HEK293 (cell line): ENCODE measurements around the gene NAV2.

Experiments
- CTCF ChIA-PET: fragments of 350-600 bp; formaldehyde crosslinking; extraction: SDS; loops from one replicate; lab custom pipeline; 2021; ENCODE audit warnings: antibody characterized with exemption; lab: Yijun Ruan, JAX
- POLR2A ChIA-PET: fragments of 300-600 bp; formaldehyde crosslinking; extraction: SDS; loops from one replicate; lab custom pipeline; 2020; ENCODE audit warnings: antibody characterized with exemption, inconsistent platforms; lab: Yijun Ruan, JAX
- H3K27ac ChIP-seq: fragments of 200-500 bp; sonication (Bioruptor generic); 2 replicates; pipeline ENCODE4 v1.5.1; 2014; ENCODE audit warnings: low read depth, low read length, control low read depth, inconsistent platforms; ENCODE audit errors: extremely low read depth
- H3K36me3 ChIP-seq, 2 experiments: fragments of 200-500 bp in 1 of 2; sonication (Bioruptor generic) in 1 of 2; 1 replicate in 1 of 2; 2 replicates in 1 of 2; pipeline ENCODE4 v1.5.1; 2014 to 2017; ENCODE audit warnings: inconsistent platforms in 2 of 2, low read length in 2 of 2; ENCODE audit not compliant: control insufficient read depth in 2 of 2, insufficient read depth in 1 of 2
- H3K4me1 ChIP-seq: fragments of 200-500 bp; sonication (Bioruptor generic); 2 replicates; pipeline ENCODE4 v1.5.1; 2014; ENCODE audit warnings: mild to moderate bottlenecking, low read length, inconsistent platforms; ENCODE audit not compliant: control insufficient read depth, insufficient read depth
- H3K4me3 ChIP-seq: 2 replicates; pipeline ENCODE4 v1.5.1; 2011; ENCODE audit warnings: low read depth, mild to moderate bottlenecking, control low read depth, low read length, moderate library complexity
- H3K9me3 ChIP-seq: fragments of 200-500 bp; sonication (Bioruptor generic); 2 replicates; pipeline ENCODE4 v1.5.1; 2014; ENCODE audit warnings: low read depth, low read length, inconsistent platforms; ENCODE audit not compliant: control insufficient read depth, insufficient read depth
- MEIS1 ChIP-seq: sonication (generic); formaldehyde crosslinking; IDR thresholded peaks from 2 replicates; pipeline ENCODE4 v1.8.1; 2022; ENCODE audit warnings: missing genetic modification reagents, mild to moderate bottlenecking, borderline replicate concordance
- ZBTB8A ChIP-seq: fragments of 450-650 bp; formaldehyde crosslinking; IDR thresholded peaks from 2 replicates; pipeline ENCODE4 v1.5.1; 2016; ENCODE audit warnings: missing biosample characterization, missing genetic modification characterization
- ZFP41 ChIP-seq: fragments of 450-650 bp; formaldehyde crosslinking; IDR thresholded peaks from 2 replicates; pipeline ENCODE4 v1.5.1; 2016; ENCODE audit warnings: missing biosample characterization, missing genetic modification characterization, borderline replicate concordance
- ZNF184 ChIP-seq: fragments of 450-650 bp; IDR thresholded peaks from 2 replicates; pipeline ENCODE4 v1.5.1; 2018; ENCODE audit warnings: missing biosample characterization, mild to moderate bottlenecking, missing genetic modification characterization
- ZNF221 ChIP-seq: fragments of 450-650 bp; formaldehyde crosslinking; IDR thresholded peaks from 2 replicates; pipeline ENCODE4 v1.5.1; 2017; ENCODE audit warnings: missing biosample characterization, missing genetic modification characterization, borderline replicate concordance
- ZNF280C ChIP-seq: fragments of 450-650 bp; formaldehyde crosslinking; IDR thresholded peaks from 2 replicates; pipeline ENCODE4 v1.5.1; 2016; ENCODE audit warnings: missing biosample characterization, missing genetic modification characterization
- ZNF324 ChIP-seq: fragments of 450-650 bp; formaldehyde crosslinking; IDR thresholded peaks from 2 replicates; pipeline ENCODE4 v1.5.1; 2016; ENCODE audit warnings: missing biosample characterization, missing genetic modification characterization
- ZNF404 ChIP-seq: fragments of 450-650 bp; formaldehyde crosslinking; IDR thresholded peaks from 2 replicates; pipeline ENCODE4 v1.5.1; 2017; ENCODE audit warnings: missing biosample characterization, missing genetic modification characterization
- ZNF473 ChIP-seq: fragments of 450-650 bp; formaldehyde crosslinking; IDR thresholded peaks from 2 replicates; pipeline ENCODE4 v1.5.1; 2017; ENCODE audit warnings: missing biosample characterization, missing genetic modification characterization
- ZNF48 ChIP-seq: fragments of 450-650 bp; formaldehyde crosslinking; IDR thresholded peaks from 2 replicates; pipeline ENCODE4 v1.5.1; 2016; ENCODE audit warnings: missing biosample characterization, missing genetic modification characterization
- ZNF488 ChIP-seq: fragments of 450-650 bp; formaldehyde crosslinking; IDR thresholded peaks from 2 replicates; pipeline ENCODE4 v1.5.1; 2016; ENCODE audit warnings: missing biosample characterization, missing genetic modification characterization
- ZNF521 ChIP-seq: fragments of 450-650 bp; formaldehyde crosslinking; IDR thresholded peaks from 2 replicates; pipeline ENCODE4 v1.5.1; 2017; ENCODE audit warnings: missing biosample characterization, mild to moderate bottlenecking, missing genetic modification characterization
- ZNF530 ChIP-seq: fragments of 450-650 bp; formaldehyde crosslinking; IDR thresholded peaks from 2 replicates; pipeline ENCODE4 v1.5.1; 2016; ENCODE audit warnings: low read depth, missing biosample characterization, missing genetic modification characterization
- ZNF558 ChIP-seq: fragments of 450-650 bp; formaldehyde crosslinking; IDR thresholded peaks from 2 replicates; pipeline ENCODE4 v1.5.1; 2016; ENCODE audit warnings: missing biosample characterization, missing genetic modification characterization
- ZNF596 ChIP-seq: fragments of 450-650 bp; IDR thresholded peaks from 2 replicates; pipeline ENCODE4 v1.5.0; 2018; ENCODE audit warnings: missing biosample characterization, mild to moderate bottlenecking, missing genetic modification characterization, moderate library complexity
- TF ChIP-seq, protein P1 (sequence below): fragments of 450-650 bp; formaldehyde crosslinking; IDR thresholded peaks from 2 replicates; pipeline ENCODE4 v1.5.1; 2017; ENCODE audit warnings: missing biosample characterization, missing genetic modification characterization
- TF ChIP-seq, protein P2 (sequence below): fragments of 450-650 bp; formaldehyde crosslinking; IDR thresholded peaks from 2 replicates; pipeline ENCODE4 v1.5.1; 2016; ENCODE audit warnings: missing biosample characterization, missing genetic modification characterization

NAV2 gene

GRCh38 chr11:20159466-20160381, 447.1 kb downstream of the NAV2 start:
- H3K9me3 ChIP-seq, result no peaks in the 10 kb centered on the region
- no peak overlapping the region for H3K27ac ChIP-seq
- H3K4me3 ChIP-seq, result no peak overlapping the region
- CTCF ChIA-PET, result interaction anchor here (0.9 to 1.0 kb wide), 2 partner anchors 156 to 194 kb away, joined by 3 read pairs; no protein-coding TSS in a partner anchor
- no peak for TF ChIP-seq ZNF596 (tag by site-specific recombination)
- TF ChIP-seq ZNF404, result no peak
- TF ChIP-seq ZNF530 (tag by site-specific recombination), result no peak
- TF ChIP-seq, protein P1, sequence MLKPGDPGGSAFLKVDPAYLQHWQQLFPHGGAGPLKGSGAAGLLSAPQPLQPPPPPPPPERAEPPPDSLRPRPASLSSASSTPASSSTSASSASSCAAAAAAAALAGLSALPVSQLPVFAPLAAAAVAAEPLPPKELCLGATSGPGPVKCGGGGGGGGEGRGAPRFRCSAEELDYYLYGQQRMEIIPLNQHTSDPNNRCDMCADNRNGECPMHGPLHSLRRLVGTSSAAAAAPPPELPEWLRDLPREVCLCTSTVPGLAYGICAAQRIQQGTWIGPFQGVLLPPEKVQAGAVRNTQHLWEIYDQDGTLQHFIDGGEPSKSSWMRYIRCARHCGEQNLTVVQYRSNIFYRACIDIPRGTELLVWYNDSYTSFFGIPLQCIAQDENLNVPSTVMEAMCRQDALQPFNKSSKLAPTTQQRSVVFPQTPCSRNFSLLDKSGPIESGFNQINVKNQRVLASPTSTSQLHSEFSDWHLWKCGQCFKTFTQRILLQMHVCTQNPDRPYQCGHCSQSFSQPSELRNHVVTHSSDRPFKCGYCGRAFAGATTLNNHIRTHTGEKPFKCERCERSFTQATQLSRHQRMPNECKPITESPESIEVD (tag by site-specific recombination), result no peak
- TF ChIP-seq MEIS1, result no peak
- TF ChIP-seq ZNF221, result no peak
- no peak for TF ChIP-seq ZBTB8A
- no peak for TF ChIP-seq ZNF488 (tag by site-specific recombination)
- no peak for TF ChIP-seq ZNF48
- TF ChIP-seq ZNF473 (tag by site-specific recombination), result no peak
- no peak for TF ChIP-seq ZFP41 (tag by site-specific recombination)
- no peak for TF ChIP-seq ZNF521 (tag by site-specific recombination)
- TF ChIP-seq ZNF558, result no peak
- TF ChIP-seq ZNF280C, result no peak
- no peaks in the 10 kb centered on the region for H3K36me3 ChIP-seq
- POLR2A ChIA-PET, result no interaction called here
- H3K4me1 ChIP-seq, result no peaks in the 10 kb centered on the region; the same call in 1 of the 2 replicates

- CTCF ChIA-PET, result interaction anchor here (0.9 to 1.0 kb wide), 2 partner anchors 155 to 193 kb away, joined by 3 read pairs; no protein-coding TSS in a partner anchor
- Histone ChIP-seq H3K27ac (no peak within 1 kb of the TSS), H3K4me1 (no peaks in the 10 kb centered on the region; the same call in 1 of the 2 replicates)
- TF ChIP-seq ZNF324 (tag by site-specific recombination) (no peak), ZNF184 (tag by site-specific recombination) (no peak)
- TF ChIP-seq, protein P2, sequence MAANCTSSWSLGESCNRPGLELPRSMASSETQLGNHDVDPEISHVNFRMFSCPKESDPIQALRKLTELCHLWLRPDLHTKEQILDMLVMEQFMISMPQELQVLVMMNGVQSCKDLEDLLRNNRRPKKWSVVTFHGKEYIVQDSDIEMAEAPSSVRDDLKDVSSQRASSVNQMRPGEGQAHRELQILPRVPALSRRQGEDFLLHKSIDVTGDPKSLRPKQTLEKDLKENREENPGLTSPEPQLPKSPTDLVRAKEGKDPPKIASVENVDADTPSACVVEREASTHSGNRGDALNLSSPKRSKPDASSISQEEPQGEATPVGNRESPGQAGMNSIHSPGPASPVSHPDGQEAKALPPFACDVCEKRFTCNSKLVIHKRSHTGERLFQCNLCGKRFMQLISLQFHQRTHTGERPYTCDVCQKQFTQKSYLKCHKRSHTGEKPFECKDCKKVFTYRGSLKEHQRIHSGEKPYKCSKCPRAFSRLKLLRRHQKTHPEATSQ (tag by site-specific recombination), result no peak
- TF ChIP-seq, all 188 proteins: peak for 0
- POLR2A ChIA-PET, result no interaction called here
- H3K36me3 ChIP-seq, result no peaks in the 10 kb centered on the region
- no peaks in the 10 kb centered on the region for H3K9me3 ChIP-seq
- H3K4me3 ChIP-seq, result no peak within 1 kb of the TSS; the same call in 1 of the 2 replicates
Measured at GRCh38 chr11:20160425-20161229, 448.0 kb downstream of the NAV2 start, which contains the start of gene DBX1. DBX1 (minus strand) TSS chr11:20160475; CDS start chr11:20160324, 151 bp downstream.
